ENCODE measurements around the gene PRAMEF1. TPM values are rescaled to one million over a fixed set of nuclear protein-coding genes. Genes with fewer than 3 reads are reported as not detected.
"Not testable (repeated sequence)": the region's sequence is repeated elsewhere in the genome, so short reads cannot be mapped to it uniquely, and the experiment has no call there.

Gene PRAMEF1
- total RNA-seq = not detected in 2 replicates

- H3K27me3 Mint-ChIP-seq (ENCODE audit: insufficient read depth); H3K36me3 Mint-ChIP-seq (ENCODE audit: low read depth); H3K27ac Mint-ChIP-seq; H3K4me1 Mint-ChIP-seq (ENCODE audit: low read depth); H3K9me3 Mint-ChIP-seq; H3K4me3 Mint-ChIP-seq; intact Hi-C loops (cut with micrococcal nuclease); DNase-seq (ENCODE audit: low spot score): not testable (repeated sequence)
Observed at GRCh38 chr1:12791097-12791496, at the start of gene PRAMEF1. TSS of gene PRAMEF1 (plus strand) at chr1:12791397. CDS start at chr1:12793228, 1,831 bp downstream.

- Mint-ChIP-seq H3K27me3 (ENCODE audit: insufficient read depth) (peaks cover 2% of the 10 kb centered on the region), H3K27ac (no peak overlapping the region), H3K9me3 (peaks cover 5% of the 10 kb centered on the region), H3K4me1 (ENCODE audit: low read depth) (no peaks in the 10 kb centered on the region), H3K36me3 (ENCODE audit: low read depth) (no peaks in the 10 kb centered on the region), H3K4me3 (no peak overlapping the region)
- DNase-seq (ENCODE audit: low spot score) = no peak
- intact Hi-C loops (cut with micrococcal nuclease) = no loop called here
Observed at GRCh38 chr1:12741946-12742345, 49.3 kb upstream of the PRAMEF1 start.

GRCh38 chr1:12745126-12745991 is 45.8 kb upstream of the PRAMEF1 start:
- intact Hi-C loops (cut with micrococcal nuclease) = no loop called here
- no peaks in the 10 kb centered on the region for H3K4me1 Mint-ChIP-seq (ENCODE audit: low read depth)

GRCh38 chr1:12745992-12746323 is 45.2 kb upstream of the PRAMEF1 start, which contains the start of gene CFAP107:
TSS of gene CFAP107 (plus strand) at chr1:12746200. CDS start at chr1:12746431, 231 bp downstream.
- no peak for DNase-seq (ENCODE audit: low spot score)
- H3K27ac Mint-ChIP-seq = no peak within 1 kb of the TSS
- peaks cover 31% of the 10 kb centered on the region for H3K9me3 Mint-ChIP-seq
- H3K4me3 Mint-ChIP-seq = no peak within 1 kb of the TSS
- H3K36me3 Mint-ChIP-seq (ENCODE audit: low read depth) = no peaks in the 10 kb centered on the region
- H3K4me1 Mint-ChIP-seq (ENCODE audit: low read depth) = no peaks in the 10 kb centered on the region
- H3K27me3 Mint-ChIP-seq (ENCODE audit: insufficient read depth) = no peaks in the 10 kb centered on the region
- intact Hi-C loops (cut with micrococcal nuclease) = no loop called here

More at GRCh38 chr1:12745126-12745991, 45.8 kb upstream of the PRAMEF1 start:
- no peaks in the 10 kb centered on the region for H3K27me3 Mint-ChIP-seq (ENCODE audit: insufficient read depth)
- H3K9me3 Mint-ChIP-seq = peaks cover 29% of the 10 kb centered on the region
- no peak overlapping the region for H3K27ac Mint-ChIP-seq
- no peak for DNase-seq (ENCODE audit: low spot score)
- no peak overlapping the region for H3K4me3 Mint-ChIP-seq
- H3K36me3 Mint-ChIP-seq (ENCODE audit: low read depth) = no peaks in the 10 kb centered on the region

GRCh38 chr1:12748778-12749355 is 42.3 kb upstream of the PRAMEF1 start:
- H3K4me3 Mint-ChIP-seq = no peak overlapping the region
- no peak for DNase-seq (ENCODE audit: low spot score)
- no peaks in the 10 kb centered on the region for H3K36me3 Mint-ChIP-seq (ENCODE audit: low read depth)

GRCh38 chr1:12754738-12755137 is 36.5 kb upstream of the PRAMEF1 start:
- H3K27me3 Mint-ChIP-seq (ENCODE audit: insufficient read depth) = peaks cover 12% of the 10 kb centered on the region
- H3K4me3 Mint-ChIP-seq = no peak overlapping the region
- intact Hi-C loops (cut with micrococcal nuclease) = no loop called here

More at GRCh38 chr1:12748778-12749355, 42.3 kb upstream of the PRAMEF1 start:
- intact Hi-C loops (cut with micrococcal nuclease) = no loop called here
- Mint-ChIP-seq H3K27ac (no peak overlapping the region), H3K27me3 (ENCODE audit: insufficient read depth) (peaks cover 2% of the 10 kb centered on the region), H3K9me3 (peaks cover 31% of the 10 kb centered on the region), H3K4me1 (ENCODE audit: low read depth) (no peaks in the 10 kb centered on the region)

GRCh38 chr1:12756273-12756672 is 34.9 kb upstream of the PRAMEF1 start:
- H3K36me3 Mint-ChIP-seq (ENCODE audit: low read depth) = no peaks in the 10 kb centered on the region
- H3K27me3 Mint-ChIP-seq (ENCODE audit: insufficient read depth) = peaks cover 12% of the 10 kb centered on the region
- intact Hi-C loops (cut with micrococcal nuclease) = no loop called here
- H3K4me1 Mint-ChIP-seq (ENCODE audit: low read depth) = no peaks in the 10 kb centered on the region
- H3K4me3 Mint-ChIP-seq = no peak overlapping the region
- H3K9me3 Mint-ChIP-seq = no peaks in the 10 kb centered on the region
- H3K27ac Mint-ChIP-seq = no peak overlapping the region
- DNase-seq (ENCODE audit: low spot score) = no peak

More at GRCh38 chr1:12754738-12755137, 36.5 kb upstream of the PRAMEF1 start:
- no peaks in the 10 kb centered on the region for H3K36me3 Mint-ChIP-seq (ENCODE audit: low read depth)
- peaks cover 8% of the 10 kb centered on the region for H3K9me3 Mint-ChIP-seq
- DNase-seq (ENCODE audit: low spot score) = no peak
- H3K27ac Mint-ChIP-seq = no peak overlapping the region
- no peaks in the 10 kb centered on the region for H3K4me1 Mint-ChIP-seq (ENCODE audit: low read depth)

GRCh38 chr1:12756768-12757413 is 34.3 kb upstream of the PRAMEF1 start:
- Mint-ChIP-seq H3K27ac (no peak overlapping the region), H3K4me3 (no peak overlapping the region), H3K9me3 (no peaks in the 10 kb centered on the region), H3K4me1 (ENCODE audit: low read depth) (no peaks in the 10 kb centered on the region), H3K27me3 (ENCODE audit: insufficient read depth) (peaks cover 12% of the 10 kb centered on the region), H3K36me3 (ENCODE audit: low read depth) (no peaks in the 10 kb centered on the region)
- intact Hi-C loops (cut with micrococcal nuclease) = no loop called here
- DNase-seq (ENCODE audit: low spot score) = no peak

GRCh38 chr1:12757836-12758235 is 33.4 kb upstream of the PRAMEF1 start:
- no peak overlapping the region for H3K27ac Mint-ChIP-seq
- intact Hi-C loops (cut with micrococcal nuclease) = no loop called here
- DNase-seq (ENCODE audit: low spot score) = no peak
- no peaks in the 10 kb centered on the region for H3K4me1 Mint-ChIP-seq (ENCODE audit: low read depth)
- H3K27me3 Mint-ChIP-seq (ENCODE audit: insufficient read depth) = peaks cover 12% of the 10 kb centered on the region
- no peaks in the 10 kb centered on the region for H3K36me3 Mint-ChIP-seq (ENCODE audit: low read depth)
- no peaks in the 10 kb centered on the region for H3K9me3 Mint-ChIP-seq
- H3K4me3 Mint-ChIP-seq = no peak overlapping the region

GRCh38 chr1:12760256-12760795 is 30.9 kb upstream of the PRAMEF1 start:
- Mint-ChIP-seq H3K9me3 (no peaks in the 10 kb centered on the region), H3K27me3 (ENCODE audit: insufficient read depth) (peaks cover 9% of the 10 kb centered on the region), H3K4me1 (ENCODE audit: low read depth) (no peaks in the 10 kb centered on the region), H3K4me3 (no peak overlapping the region), H3K27ac (no peak overlapping the region), H3K36me3 (ENCODE audit: low read depth) (no peaks in the 10 kb centered on the region)
- no peak for DNase-seq (ENCODE audit: low spot score)
- intact Hi-C loops (cut with micrococcal nuclease) = no loop called here

- Mint-ChIP-seq H3K4me1 (ENCODE audit: low read depth) (no peaks in the 10 kb centered on the region), H3K36me3 (ENCODE audit: low read depth) (no peaks in the 10 kb centered on the region), H3K9me3 (no peaks in the 10 kb centered on the region), H3K4me3 (no peak overlapping the region), H3K27ac (no peak overlapping the region), H3K27me3 (ENCODE audit: insufficient read depth) (peaks cover 14% of the 10 kb centered on the region)
- DNase-seq (ENCODE audit: low spot score) = no peak
- intact Hi-C loops (cut with micrococcal nuclease) = no loop called here
Observed at GRCh38 chr1:12761781-12762180, 29.4 kb upstream of the PRAMEF1 start.

GRCh38 chr1:12762766-12763165 is 28.4 kb upstream of the PRAMEF1 start:
- Mint-ChIP-seq H3K4me1 (ENCODE audit: low read depth) (no peaks in the 10 kb centered on the region), H3K27me3 (ENCODE audit: insufficient read depth) (peaks cover 11% of the 10 kb centered on the region), H3K36me3 (ENCODE audit: low read depth) (no peaks in the 10 kb centered on the region), H3K27ac (no peak overlapping the region), H3K9me3 (no peaks in the 10 kb centered on the region), H3K4me3 (no peak overlapping the region)
- intact Hi-C loops (cut with micrococcal nuclease) = no loop called here
- no peak for DNase-seq (ENCODE audit: low spot score)

GRCh38 chr1:12763479-12763878 is 27.7 kb upstream of the PRAMEF1 start:
- no peak for DNase-seq (ENCODE audit: low spot score)
- no peak overlapping the region for H3K4me3 Mint-ChIP-seq
- intact Hi-C loops (cut with micrococcal nuclease) = no loop called here
- peaks cover 9% of the 10 kb centered on the region for H3K27me3 Mint-ChIP-seq (ENCODE audit: insufficient read depth)
- H3K36me3 Mint-ChIP-seq (ENCODE audit: low read depth) = no peaks in the 10 kb centered on the region
- no peak overlapping the region for H3K27ac Mint-ChIP-seq
- H3K9me3 Mint-ChIP-seq = no peaks in the 10 kb centered on the region
- no peaks in the 10 kb centered on the region for H3K4me1 Mint-ChIP-seq (ENCODE audit: low read depth)
